NK-92 (cell line): ENCODE measurements around the gene CDCA4.
"Not testable (repeated sequence)": the region's sequence is repeated elsewhere in the genome, so short reads cannot be mapped to it uniquely, and the experiment has no call there.

Experiments used
- DNase-seq: peaks from one replicate; lab custom pipeline; 2025; ENCODE audit not compliant: unreplicated experiment; lab: John Stamatoyannopoulos, UW

Gene CDCA4

GRCh38 chr14:105034315-105035039, 13.6 kb upstream of the CDCA4 start:
- no peak for DNase-seq

- not testable (repeated sequence) for DNase-seq
These were observed 12.6 kb upstream of the CDCA4 start for GRCh38 chr14:105033412-105033900.

GRCh38 chr14:105032451-105032901, 11.6 kb upstream of the CDCA4 start:
- not testable (repeated sequence) for DNase-seq

GRCh38 chr14:105030836-105031396, 10.0 kb upstream of the CDCA4 start:
- DNase-seq, result no peak

GRCh38 chr14:105030194-105030593, 9.3 kb upstream of the CDCA4 start:
- DNase-seq, result no peak

GRCh38 chr14:105029402-105029801, 8.5 kb upstream of the CDCA4 start:
- no peak for DNase-seq

- no peak for DNase-seq
These were observed 7.5 kb upstream of the CDCA4 start for GRCh38 chr14:105028251-105028927.

- DNase-seq, result not testable (repeated sequence)
These were observed 6.8 kb upstream of the CDCA4 start for GRCh38 chr14:105027718-105028117.

- DNase-seq, result no peak
These were observed 6.1 kb upstream of the CDCA4 start for GRCh38 chr14:105026802-105027563.

GRCh38 chr14:105026033-105026785, 5.3 kb upstream of the CDCA4 start:
- DNase-seq, result no peak

GRCh38 chr14:105025429-105025828, 4.5 kb upstream of the CDCA4 start:
- DNase-seq, result no peak

- DNase-seq, result no peak
These were observed 3.1 kb upstream of the CDCA4 start for GRCh38 chr14:105023791-105024480.

- no peak for DNase-seq
These were observed 2.3 kb upstream of the CDCA4 start for GRCh38 chr14:105023144-105023543.

- no peak for DNase-seq
These were observed 1.4 kb upstream of the CDCA4 start for GRCh38 chr14:105022276-105022670.

- no peak for DNase-seq
These were observed 883 bp upstream of the CDCA4 start for GRCh38 chr14:105021656-105022275.

GRCh38 chr14:105019861-105020814, 745 bp downstream of the CDCA4 start:
- DNase-seq, result no peak

GRCh38 chr14:105018414-105018813, 2.5 kb downstream of the CDCA4 start:
- no peak for DNase-seq

GRCh38 chr14:105015905-105016304, 5.0 kb downstream of the CDCA4 start:
- DNase-seq, result no peak
